SW 1271 (cell line): ENCODE measurements around the gene ARL6IP6.
A peak's percentile ranks its signal among the peaks of the same experiment; 100 is the strongest.

Experiments used
- DNase-seq, 2 experiments: peaks; one replicate each; lab custom pipeline; 2025; lab: John Stamatoyannopoulos, UW

The ARL6IP6 gene

GRCh38 chr2:152718076-152718908 is at the start of gene ARL6IP6:
TSS of gene ARL6IP6 (plus strand) at chr2:152718620. CDS start at chr2:152718625, 5 bp downstream.
- peak; percentile 81 to 85 for DNase-seq

- DNase-seq: no peak
Measured at GRCh38 chr2:152674334-152674733, 44.1 kb upstream of the ARL6IP6 start.

- DNase-seq: no peak
Measured at GRCh38 chr2:152676461-152676860, 42.0 kb upstream of the ARL6IP6 start.

DNA sequence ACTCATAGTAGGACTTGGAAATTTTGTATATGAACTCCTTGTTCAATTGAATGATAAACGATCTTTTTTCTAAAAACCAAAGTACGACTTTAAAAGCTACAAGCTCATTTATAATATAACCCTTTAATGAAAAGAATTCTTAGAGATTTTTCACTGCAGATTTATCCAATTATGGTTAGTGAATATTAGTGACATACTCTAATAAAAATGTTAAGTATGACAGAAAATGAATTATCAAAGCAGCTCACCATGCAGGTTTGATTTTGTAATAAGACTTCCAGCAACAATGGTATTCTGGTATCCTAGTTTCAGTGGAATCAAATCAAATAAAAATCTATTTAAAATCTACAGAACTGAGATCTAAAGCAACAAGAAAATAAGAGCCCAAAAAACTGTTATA is 39.6 kb upstream of the ARL6IP6 start:
- DNase-seq: no peak

DNA sequence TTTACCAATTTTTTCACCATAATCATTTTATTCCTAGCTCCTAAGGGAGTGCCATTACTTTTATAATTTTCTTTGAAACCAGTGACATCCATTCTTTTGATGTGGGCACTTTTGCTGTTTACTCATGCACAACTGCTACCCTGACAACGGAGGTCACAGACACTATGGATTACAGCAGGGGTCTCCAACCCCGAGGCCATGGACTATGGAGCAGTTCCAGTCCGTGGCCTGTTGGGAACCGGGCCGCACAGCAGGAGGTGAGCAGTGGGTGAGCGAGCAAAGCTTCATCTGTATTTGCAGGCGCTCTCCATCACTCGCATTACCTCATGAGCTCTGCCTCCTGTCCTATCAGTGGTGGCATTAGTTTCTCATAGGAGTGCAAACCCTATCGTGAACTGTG is 35.8 kb upstream of the ARL6IP6 start:
- no peak for DNase-seq

DNA sequence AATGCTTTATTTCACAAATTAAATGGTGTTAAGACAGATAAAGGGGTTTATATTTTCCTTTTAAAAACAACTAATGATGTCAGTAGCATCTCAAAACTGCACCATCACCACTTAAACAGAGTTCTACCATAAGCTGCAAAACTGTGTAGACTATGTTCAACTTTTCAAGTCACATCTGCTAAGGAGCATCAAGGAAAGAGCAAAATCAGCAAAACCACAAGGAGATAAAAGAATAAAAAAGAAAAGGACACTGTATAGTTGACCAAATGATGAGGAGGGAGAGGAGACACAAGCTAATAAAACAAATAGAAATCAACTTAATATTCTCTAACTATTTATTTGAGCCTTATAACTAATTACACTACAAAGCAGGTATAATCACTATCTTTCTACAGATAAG is 35.0 kb upstream of the ARL6IP6 start:
- no peak for DNase-seq

- DNase-seq: no peak
Measured at GRCh38 chr2:152686321-152686720, 32.1 kb upstream of the ARL6IP6 start.

GRCh38 chr2:152693033-152693432 is 25.4 kb upstream of the ARL6IP6 start:
- no peak for DNase-seq

DNA sequence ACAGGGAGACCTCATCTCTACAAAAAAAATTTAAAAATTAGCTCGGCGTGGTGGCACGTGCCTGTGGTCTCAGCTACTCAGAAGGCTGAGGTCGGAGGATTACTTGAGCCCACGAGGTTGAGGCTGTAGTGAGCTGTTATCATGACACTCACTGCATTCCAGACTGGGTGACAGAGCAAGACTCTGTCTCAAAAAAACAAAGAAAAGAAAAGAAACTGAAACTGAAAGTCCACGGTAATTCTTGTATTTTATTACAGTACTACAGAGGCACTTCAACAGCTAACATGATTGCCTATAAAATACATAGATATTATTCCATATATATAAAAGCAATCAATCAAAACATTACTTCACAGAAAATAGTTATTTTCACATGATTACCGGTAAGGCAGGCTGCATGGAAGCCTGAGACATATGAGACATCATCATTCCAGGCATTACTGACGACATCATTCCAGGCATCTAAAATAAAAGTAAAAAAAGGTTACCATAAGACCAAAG is 24.2 kb upstream of the ARL6IP6 start:
- peak; percentile 39 to 83 for DNase-seq

DNA sequence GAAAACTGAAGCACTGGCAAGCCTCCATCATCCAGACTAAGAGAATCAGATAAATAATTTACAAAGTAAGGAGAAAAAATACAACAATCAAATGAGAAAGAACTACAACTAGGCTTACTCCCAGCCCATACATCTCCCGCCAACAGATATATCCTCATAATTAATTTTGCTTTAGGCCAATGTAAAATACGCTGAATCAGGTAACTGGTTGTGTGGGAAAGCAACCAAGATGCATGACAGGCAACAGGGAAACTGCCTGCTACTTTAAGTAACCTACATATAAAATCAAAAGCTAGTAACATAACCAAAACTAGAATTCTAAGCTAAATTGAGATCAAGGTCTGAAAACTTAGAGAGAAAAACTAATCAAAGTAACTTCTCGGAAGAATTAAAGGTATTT is 22.7 kb upstream of the ARL6IP6 start:
- DNase-seq: no peak

DNA sequence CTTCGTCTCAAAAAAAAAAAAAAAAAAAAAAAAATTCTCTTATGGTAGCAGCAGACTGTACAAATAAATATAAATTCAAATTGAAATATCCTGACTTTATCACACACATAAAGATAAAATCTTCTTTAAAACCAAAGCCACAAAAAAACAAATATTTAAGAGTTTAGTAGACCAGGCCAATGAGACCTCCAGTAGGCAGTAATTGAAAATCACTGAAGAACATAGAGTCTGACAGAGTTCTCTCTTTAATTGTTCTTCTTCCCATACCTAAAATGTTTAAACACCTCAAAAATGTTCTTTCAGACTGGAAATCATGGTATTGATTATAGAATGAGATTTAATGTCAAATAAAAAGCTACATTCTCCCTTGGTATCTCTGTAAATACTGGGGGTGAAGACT is 21.9 kb upstream of the ARL6IP6 start:
- DNase-seq: no peak

GRCh38 chr2:152701198-152701597 is 17.2 kb upstream of the ARL6IP6 start:
- no peak for DNase-seq

DNA sequence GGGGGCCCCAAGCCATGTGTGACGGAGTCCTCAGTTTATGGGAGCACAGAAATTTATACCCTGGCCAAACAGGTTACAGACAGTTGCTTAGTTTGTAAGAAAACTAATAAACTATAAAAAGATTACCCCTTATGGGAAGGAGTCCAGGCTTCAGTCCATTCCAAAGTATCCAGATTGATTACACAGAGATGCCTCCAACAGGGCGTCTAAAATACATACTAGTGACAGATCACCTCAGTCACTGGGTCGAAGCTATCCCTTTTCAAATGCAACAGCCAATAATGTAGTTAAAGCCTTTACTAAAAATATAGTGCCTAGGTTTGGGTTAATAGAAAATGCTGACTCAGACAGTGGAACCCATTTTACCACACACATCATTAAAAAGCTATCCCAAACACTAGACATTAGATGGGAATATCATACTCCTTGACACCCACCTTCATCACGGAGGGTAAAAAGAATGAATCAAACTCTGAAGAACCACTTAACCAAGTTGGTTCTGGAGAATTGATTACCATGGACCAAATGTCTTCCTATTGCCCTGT is 11.9 kb upstream of the ARL6IP6 start:
- no peak for DNase-seq

DNA sequence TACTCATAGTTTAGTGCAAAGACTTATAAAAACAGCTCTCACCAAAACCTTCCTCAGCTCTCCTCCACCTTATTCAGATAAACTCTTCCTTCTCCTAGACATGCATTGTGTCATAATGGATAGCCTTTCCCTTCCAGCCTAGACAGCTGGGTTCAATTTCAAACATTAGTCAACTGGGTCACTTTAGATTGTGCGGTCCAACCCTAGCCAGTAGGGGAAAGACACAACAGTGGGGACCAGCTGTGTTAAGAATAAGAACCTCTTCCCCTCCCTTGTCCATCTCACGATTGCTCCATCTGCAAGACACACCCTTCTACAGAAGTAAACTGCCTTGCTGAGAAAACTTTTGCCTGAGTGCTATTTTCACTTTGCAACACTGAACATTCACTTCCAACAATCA is 9.7 kb upstream of the ARL6IP6 start:
- DNase-seq: no peak

- no peak for DNase-seq
Measured at GRCh38 chr2:152710713-152711112, 7.7 kb upstream of the ARL6IP6 start.

DNA sequence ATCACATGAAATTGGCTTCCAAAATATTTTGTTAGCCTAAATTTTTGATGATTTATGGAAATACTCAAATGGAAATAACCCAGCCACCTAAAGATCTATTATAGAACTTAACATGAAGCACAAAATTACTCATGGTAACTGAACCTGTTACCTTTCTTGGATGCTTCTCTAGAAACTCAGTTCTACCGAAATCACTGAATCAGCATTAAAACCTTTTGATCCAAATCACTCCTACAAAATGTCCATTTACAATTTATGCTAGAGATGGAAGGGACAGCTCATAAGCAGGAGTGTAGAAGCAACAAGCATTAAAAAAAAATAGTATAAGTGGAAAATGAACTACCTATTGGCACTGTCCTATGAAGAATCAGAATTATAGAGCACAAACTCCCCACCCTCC is 3.3 kb upstream of the ARL6IP6 start:
- no peak for DNase-seq

DNA sequence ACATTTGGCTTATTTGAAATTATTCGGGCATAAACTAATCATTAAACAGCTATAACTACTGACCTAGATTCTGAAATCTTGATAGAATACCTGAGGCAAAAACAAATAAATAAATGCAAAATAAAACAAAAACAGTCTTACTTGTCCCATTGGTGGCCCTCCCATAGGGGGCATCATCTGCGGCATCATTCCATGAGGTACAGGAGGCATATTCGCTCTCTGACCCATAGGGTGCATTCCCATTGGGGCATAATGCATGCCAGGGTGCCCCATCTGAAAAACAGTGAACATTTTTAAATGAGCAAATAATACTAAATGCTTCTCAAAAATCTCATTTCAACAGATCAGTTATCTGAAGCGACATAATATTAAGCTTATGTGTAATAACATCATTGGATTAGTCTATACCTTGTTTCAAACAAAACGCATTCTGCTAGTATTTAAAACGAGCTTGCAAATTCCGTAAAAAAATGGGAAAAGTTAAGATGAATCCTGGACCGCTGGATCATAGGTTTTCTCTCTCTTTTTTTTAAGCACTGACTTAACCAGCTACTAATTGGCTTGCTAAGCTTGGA is 2.5 kb upstream of the ARL6IP6 start:
- DNase-seq: peak; percentile 14 to 58

DNA sequence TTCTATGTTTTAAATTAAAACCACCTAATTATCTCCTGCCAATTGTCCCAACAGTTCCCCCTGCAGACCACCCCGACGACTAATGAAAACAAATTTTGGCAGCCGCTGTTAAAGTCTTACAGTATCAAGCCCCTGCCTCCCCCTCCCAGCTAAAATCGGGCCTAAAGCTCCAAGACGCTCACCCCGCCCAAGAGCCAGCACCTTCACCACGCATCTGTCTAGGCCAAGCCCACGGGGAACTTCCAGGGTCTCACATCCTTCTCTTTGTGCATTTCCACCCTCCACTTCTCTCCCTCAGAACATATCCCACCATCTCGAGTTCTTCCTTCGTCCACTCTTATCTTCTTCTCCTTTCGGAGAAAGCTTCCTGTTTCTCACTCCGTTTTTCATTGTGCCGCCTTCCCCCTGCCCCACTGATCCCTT is 1.6 kb upstream of the ARL6IP6 start:
- DNase-seq: peak in 1 of 2 experiments; percentile 72

DNA sequence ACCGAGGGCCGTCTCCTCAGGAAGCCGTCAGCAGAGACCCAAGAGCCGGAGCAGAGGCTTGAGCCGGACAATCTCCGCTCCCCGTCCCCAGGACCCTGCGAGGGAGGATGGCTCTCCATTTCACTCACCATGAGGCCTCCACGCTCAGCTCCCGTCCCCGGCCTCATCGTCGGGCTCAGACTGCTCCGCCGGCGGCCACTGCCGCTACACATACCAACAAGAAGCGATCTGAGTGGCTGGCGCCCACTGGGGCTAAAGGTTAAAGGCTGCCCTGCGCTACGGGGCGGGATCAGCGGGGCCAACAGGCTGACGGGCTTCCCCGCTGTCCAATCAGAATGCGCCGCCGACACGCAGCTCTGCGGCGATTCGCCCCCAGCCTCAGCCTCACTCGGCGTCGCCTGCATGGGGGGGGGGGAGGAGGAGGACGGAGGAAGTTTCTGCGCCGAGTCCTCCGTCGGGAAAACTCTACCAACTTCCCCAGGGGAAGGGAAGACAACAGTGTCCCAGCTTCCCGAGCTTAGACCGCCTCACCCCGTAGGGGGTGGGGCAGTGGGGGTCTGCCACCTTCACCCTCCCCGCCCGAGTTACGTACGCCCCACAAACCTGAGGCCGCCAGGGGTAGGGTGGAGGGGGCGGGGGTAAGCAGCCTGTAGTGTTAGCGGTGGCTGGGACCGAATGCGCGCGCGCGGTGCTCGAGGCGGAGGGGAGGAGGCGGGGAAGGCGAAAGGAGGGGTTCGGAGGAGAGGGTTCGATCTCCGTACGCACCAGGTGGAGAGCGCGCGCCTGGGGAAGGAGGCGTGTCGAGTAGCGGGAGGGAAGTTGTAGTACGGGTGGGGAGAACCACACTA is 968 bp upstream of the ARL6IP6 start, which contains the start of gene PRPF40A:
TSS of gene PRPF40A (minus strand) at position 234 of the 848 bp plus-strand sequence. CDS start at position 212, 22 bp downstream.
- DNase-seq: peak; percentile 92 to 95

- peak; percentile 25 to 74 for DNase-seq
Measured at GRCh38 chr2:152718909-152719645, 657 bp downstream of the ARL6IP6 start.

DNA sequence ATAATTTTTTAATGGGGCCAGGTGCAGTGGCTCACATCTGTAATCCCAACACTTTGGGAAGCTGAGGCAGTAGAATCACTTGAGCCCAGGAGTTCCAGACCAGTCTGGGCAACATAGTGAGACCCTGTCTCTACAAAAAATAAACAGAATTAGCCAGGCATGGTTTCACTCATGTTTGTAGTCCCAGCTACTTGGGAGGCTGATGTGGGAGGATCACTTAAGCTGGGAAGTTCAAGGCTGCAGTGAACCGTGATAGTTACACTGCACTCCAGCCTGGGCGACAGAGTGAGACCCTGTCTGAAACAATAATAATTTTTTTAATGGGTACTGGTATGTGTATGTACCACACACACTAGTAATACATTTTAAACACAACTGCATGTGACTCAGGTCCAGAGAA is 2.4 kb downstream of the ARL6IP6 start:
- no peak for DNase-seq
